Stomach (tissue), 9 donors: ENCODE results near the gene GSTT2. TPM values are rescaled to one million over a fixed set of nuclear protein-coding genes. Genes with fewer than 3 reads are reported as not detected.
A peak's percentile ranks its signal among the peaks of the same experiment; 100 is the strongest.

ENCODE experiments used
- DNase-seq, 2 donors: peaks; one replicate each; pipeline versions ENCODE4 v3.0.0 to v3.0.0-alpha.2; 2013 to 2019
- H3K27ac ChIP-seq, 5 donors: fragments of 200-600 bp in 4 of 5; sonication (generic) in 4 of 5; one replicate each; pipeline ENCODE4 v1.5.1; 2013 to 2019; ENCODE audit warnings: mild to moderate bottlenecking in 1 of 5, moderate library complexity in 1 of 5
- H3K27me3 ChIP-seq, 3 donors: fragments of 200-600 bp; sonication (generic); one replicate each; pipeline ENCODE4 v1.5.1; 2017 to 2019; ENCODE audit warnings: mixed run types in 1 of 3
- H3K36me3 ChIP-seq, 4 donors: fragments of 200-600 bp; sonication (generic); 1 replicate in 3 of 4; 2 replicates in 1 of 4; pipeline ENCODE4 v1.5.1; 2016 to 2019
- H3K4me1 ChIP-seq, 4 donors: fragments of 200-600 bp; sonication (generic); one replicate each; pipeline ENCODE4 v1.5.1; 2016 to 2019
- H3K4me3 ChIP-seq, 4 donors: fragments of 200-600 bp; sonication (generic) in 3 of 4; one replicate each; pipeline ENCODE4 v1.5.1; 2016 to 2019; ENCODE audit warnings: mild to moderate bottlenecking in 1 of 4
- H3K9me3 ChIP-seq, 4 donors: fragments of 200-600 bp; sonication (generic); one replicate each; pipeline ENCODE4 v1.5.1; 2016 to 2019
- EP300 ChIP-seq: sonication (generic); formaldehyde crosslinking; IDR thresholded peaks from one replicate; pipeline ENCODE4 v1.6.1; 2017; ENCODE audit warnings: antibody characterized with exemption
- POLR2A ChIP-seq, 4 donors: fragments of 450-650 bp; IDR thresholded peaks; one replicate each; pipeline ENCODE4 v1.6.1; 2016; ENCODE audit warnings: antibody characterized with exemption in 4 of 4, control low read depth in 2 of 4, mild to moderate bottlenecking in 1 of 4, moderate library complexity in 1 of 4
- POLR2AphosphoS5 ChIP-seq, 3 donors: sonication (generic); formaldehyde crosslinking; IDR thresholded peaks; one replicate each; pipeline ENCODE4 v1.6.1; 2016; ENCODE audit warnings: antibody characterized with exemption in 3 of 3
- WGBS, 5 donors: extraction: QIAGEN DNeasy Blood & Tissue Kit in 3 of 5; methylation state at CpG; one replicate each; pipeline versions ENCODE4 v1.1.5 to v1.1.7; 2013 to 2018; 5-methylcytosine and 5-hydroxymethylcytosine counted together
- intact Hi-C: fragments of 100-400 bp; cut with DNase I; formaldehyde crosslinking; loops from one replicate; pipeline ENCODE4 v1.15.1; 2023; ENCODE audit warnings: low total_unique reads
- polyA plus RNA-seq, 3 donors: library from polyadenylated mRNA; stranded (reverse); fragments of 200-250 nt; gene quantifications; one replicate each; pipeline ENCODE4 v1.2.3, GENCODE V29; 2013
- total RNA-seq, 5 donors: library from RNA; depleted of rRNA; stranded (reverse); fragments of >200 nt; gene quantifications; one replicate each; pipeline versions ENCODE4 v1.1.0 to v1.2.3, GENCODE V29; 2014 to 2016
- TF ChIP-seq, protein P1 (sequence below), 7 experiments: fragments of 450-650 bp in 4 of 7; fragments of 200-600 bp in 3 of 7; sonication (generic) in 3 of 7; IDR thresholded peaks; one replicate each; pipeline ENCODE4 v1.5.1; 2016 to 2019; ENCODE audit warnings: antibody characterized with exemption in 7 of 7, control low read depth in 2 of 7, mild to moderate bottlenecking in 1 of 7
- donor health status: healthy with polysubstance abuse.
- donor health status: Bipolar disorder and iron deficiency.
- donor health status: healthy.

The GSTT2 gene
- total and polyA plus RNA-seq, 8 donors = 8.6 TPM; not detected in 7

DNA sequence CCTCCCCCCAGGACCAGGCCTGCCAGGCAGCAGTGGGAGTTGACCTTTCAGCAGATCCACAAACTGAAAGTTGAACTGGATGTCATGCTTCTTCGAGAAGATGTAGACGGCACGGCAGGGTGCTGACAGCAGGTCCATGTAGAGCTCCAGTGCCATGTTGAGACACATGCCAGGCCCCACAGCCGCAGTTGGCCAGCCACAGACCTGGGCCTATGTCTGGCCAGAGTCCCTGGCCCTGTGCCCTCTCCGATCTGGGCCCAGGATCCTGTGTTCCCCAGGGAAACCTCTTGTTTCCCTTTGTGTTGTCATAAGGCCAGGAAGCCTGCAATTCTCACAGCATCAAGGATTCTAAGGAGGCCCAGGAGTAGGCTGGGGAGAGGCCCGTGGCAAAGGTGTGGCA lies 25.3 kb downstream of the GSTT2 start, which contains the start of gene GSTT4:
GSTT4 (minus strand) TSS at position 253 of the 400 bp plus-strand sequence; CDS start at position 156, 97 bp downstream.
- Histone ChIP-seq H3K4me3 (no peak within 1 kb of the TSS), H3K27me3 (no peaks in the 10 kb centered on the region), H3K4me1 (peaks cover 11 to 30% (median 15%) of the 10 kb centered on the region in 4 donors), H3K9me3 (no peaks in the 10 kb centered on the region), H3K36me3 (no peaks in the 10 kb centered on the region), H3K27ac (peak within 1 kb of the TSS in 2 of 5 donors; percentile 27 to 36)
- WGBS, 5 donors = 60 to 73% (median 70%) methylated on average over 6 of the region's 6 CpGs
- TF ChIP-seq EP300 (no peak), POLR2A (IDR thresholded peaks at IDR 0.05) (no peak), POLR2AphosphoS5 (IDR thresholded peaks at IDR 0.05) (no peak)
- TF ChIP-seq, protein P1, sequence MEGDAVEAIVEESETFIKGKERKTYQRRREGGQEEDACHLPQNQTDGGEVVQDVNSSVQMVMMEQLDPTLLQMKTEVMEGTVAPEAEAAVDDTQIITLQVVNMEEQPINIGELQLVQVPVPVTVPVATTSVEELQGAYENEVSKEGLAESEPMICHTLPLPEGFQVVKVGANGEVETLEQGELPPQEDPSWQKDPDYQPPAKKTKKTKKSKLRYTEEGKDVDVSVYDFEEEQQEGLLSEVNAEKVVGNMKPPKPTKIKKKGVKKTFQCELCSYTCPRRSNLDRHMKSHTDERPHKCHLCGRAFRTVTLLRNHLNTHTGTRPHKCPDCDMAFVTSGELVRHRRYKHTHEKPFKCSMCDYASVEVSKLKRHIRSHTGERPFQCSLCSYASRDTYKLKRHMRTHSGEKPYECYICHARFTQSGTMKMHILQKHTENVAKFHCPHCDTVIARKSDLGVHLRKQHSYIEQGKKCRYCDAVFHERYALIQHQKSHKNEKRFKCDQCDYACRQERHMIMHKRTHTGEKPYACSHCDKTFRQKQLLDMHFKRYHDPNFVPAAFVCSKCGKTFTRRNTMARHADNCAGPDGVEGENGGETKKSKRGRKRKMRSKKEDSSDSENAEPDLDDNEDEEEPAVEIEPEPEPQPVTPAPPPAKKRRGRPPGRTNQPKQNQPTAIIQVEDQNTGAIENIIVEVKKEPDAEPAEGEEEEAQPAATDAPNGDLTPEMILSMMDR (IDR thresholded peaks at IDR 0.05) = no peak
- intact Hi-C loops = loop anchor here (5.0 kb wide), 1 partner anchor 68 kb away; no protein-coding TSS in a partner anchor
- peak; percentile 18 to 32 for DNase-seq

DNA sequence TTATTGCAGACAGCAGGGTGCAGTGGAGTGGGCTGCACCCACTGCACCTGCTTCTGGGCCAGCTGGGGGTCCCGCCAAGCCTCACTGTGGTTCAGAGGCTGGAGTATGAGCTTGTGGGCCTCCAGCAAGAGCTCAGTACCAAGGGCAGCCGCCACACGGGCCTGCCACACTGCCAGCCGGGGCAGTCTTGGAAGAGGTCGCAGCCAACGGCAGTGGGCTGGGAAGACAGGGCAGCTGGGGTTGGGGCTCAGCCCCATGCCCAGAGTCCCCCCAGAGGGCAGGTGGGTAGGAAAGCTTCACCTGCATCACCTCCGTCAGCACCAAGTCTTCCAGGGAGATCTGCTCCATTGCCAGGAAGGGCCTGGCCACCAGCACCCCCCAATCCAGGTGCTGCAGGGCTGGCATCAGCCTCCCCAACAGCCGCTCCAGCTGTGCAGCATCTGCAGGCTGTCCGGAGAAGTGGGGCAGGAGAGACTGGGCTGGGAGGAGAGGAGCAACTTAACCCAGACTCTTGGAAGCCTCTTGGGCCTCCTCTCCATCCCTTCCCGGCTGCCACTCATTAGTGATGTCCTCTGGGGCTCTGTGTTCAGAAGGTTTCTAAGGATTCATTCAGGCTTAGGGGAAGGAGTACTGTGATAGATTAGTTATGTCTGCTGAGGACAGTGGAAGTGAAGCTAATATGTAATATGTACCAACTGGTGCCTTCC lies 26.4 kb downstream of the GSTT2 start:
- no peaks in the 10 kb centered on the region for H3K36me3 ChIP-seq
- intact Hi-C loops = loop anchor here (5.0 kb wide), 1 partner anchor 69 kb away; no protein-coding TSS in a partner anchor
- no peak overlapping the region for H3K27ac ChIP-seq
- no peaks in the 10 kb centered on the region for H3K9me3 ChIP-seq
- no peak for TF ChIP-seq POLR2A (IDR thresholded peaks at IDR 0.05)
- TF ChIP-seq, protein P1 (IDR thresholded peaks at IDR 0.05) = no peak
- TF ChIP-seq EP300 = no peak
- no peak for TF ChIP-seq POLR2AphosphoS5 (IDR thresholded peaks at IDR 0.05)
- 63 to 91% (median 84%) methylated on average over 10 of the region's 10 CpGs for WGBS, 5 donors
- peaks cover 13 to 36% (median 17%) of the 10 kb centered on the region in 4 donors for H3K4me1 ChIP-seq
- H3K4me3 ChIP-seq = no peak overlapping the region
- no peak for DNase-seq
- no peaks in the 10 kb centered on the region for H3K27me3 ChIP-seq

DNA sequence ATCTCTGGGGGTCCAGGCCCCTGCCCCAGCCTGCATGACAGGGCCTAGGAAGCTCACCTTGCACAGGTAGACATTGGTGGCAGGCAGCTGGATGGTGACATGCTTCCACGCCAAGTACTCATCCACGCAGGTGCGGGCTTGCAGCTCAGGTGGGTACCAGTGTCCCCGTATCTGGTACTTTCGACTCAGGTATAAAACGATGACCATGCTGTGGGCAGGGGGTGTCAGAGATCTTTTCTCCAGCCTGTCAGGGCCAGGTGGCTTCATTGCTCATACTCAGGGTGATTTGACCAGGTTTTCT lies 26.9 kb downstream of the GSTT2 start:
- no peak for TF ChIP-seq EP300
- TF ChIP-seq POLR2AphosphoS5 (IDR thresholded peaks at IDR 0.05) = no peak
- TF ChIP-seq, protein P1 (IDR thresholded peaks at IDR 0.05) = no peak
- TF ChIP-seq POLR2A (IDR thresholded peaks at IDR 0.05) = no peak
- Histone ChIP-seq H3K27ac (no peak overlapping the region), H3K9me3 (no peaks in the 10 kb centered on the region), H3K4me1 (peaks cover 13 to 40% (median 21%) of the 10 kb centered on the region in 4 donors), H3K36me3 (no peaks in the 10 kb centered on the region), H3K4me3 (no peak overlapping the region), H3K27me3 (no peaks in the 10 kb centered on the region)
- intact Hi-C loops = loop anchor here (5.0 kb wide), 1 partner anchor 70 kb away; no protein-coding TSS in a partner anchor
- WGBS, 5 donors = 86 to 95% (median 93%) methylated on average over 6 of the region's 6 CpGs
- DNase-seq = no peak

DNA sequence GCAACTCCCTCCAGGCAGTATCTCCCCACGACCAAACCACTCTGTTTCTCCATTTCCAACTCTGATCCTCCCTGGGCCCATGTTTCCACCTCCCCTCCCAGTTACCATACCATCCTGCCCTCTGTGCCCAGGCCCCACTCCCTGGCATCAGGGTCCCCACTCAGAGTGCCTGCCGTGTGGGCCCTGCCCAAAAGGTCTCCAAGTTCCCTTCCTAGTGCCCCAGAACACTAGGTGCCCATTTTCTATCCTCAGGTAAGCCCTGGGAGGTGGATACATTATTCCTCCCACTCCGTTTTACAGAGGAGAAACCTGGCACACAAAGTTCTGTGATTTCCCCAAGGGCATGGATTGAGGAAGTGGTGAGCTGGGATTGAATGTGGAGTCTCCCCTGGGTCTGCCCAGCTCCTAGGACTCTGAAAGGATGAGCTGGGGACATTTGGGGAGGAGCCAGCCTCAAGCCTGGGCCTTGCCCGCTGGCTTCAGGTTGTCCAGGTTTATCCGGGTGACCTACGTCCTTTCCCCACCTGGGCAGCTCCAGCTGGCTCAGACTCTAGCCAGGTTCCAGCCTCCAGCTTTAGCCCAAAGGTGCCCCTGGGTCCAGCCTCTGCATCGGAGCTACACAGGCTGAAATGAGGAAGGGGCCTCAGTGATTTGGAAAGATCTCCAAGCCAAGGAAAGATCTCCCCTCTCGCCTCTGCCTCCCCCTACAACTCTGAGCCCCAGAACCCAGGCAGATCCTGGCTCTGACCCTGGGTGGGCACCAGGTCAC lies 27.5 kb downstream of the GSTT2 start:
- Histone ChIP-seq H3K36me3 (no peaks in the 10 kb centered on the region), H3K27ac (no peak overlapping the region), H3K4me1 (peaks cover 13 to 46% (median 27%) of the 10 kb centered on the region in 4 donors), H3K27me3 (no peaks in the 10 kb centered on the region), H3K4me3 (no peak overlapping the region), H3K9me3 (no peaks in the 10 kb centered on the region)
- intact Hi-C loops = loop anchor here (5.0 kb wide), 1 partner anchor 70 kb away; no protein-coding TSS in a partner anchor
- no peak for DNase-seq
- WGBS, 5 donors = 63 to 79% (median 75%) methylated on average over 8 of the region's 8 CpGs
- TF ChIP-seq EP300 = no peak
- no peak for TF ChIP-seq POLR2AphosphoS5 (IDR thresholded peaks at IDR 0.05)
- TF ChIP-seq POLR2A (IDR thresholded peaks at IDR 0.05) = no peak
- TF ChIP-seq, protein P1 (IDR thresholded peaks at IDR 0.05) = no peak
